SK-N-SH treated with all-trans-retinoic acid at 6 μM for 48 hours (cell line): ENCODE measurements around the gene SLC51B.
"Not testable (repeated sequence)": the region's sequence is repeated elsewhere in the genome, so short reads cannot be mapped to it uniquely, and the experiment has no call there.

Experiments
- ATAC-seq: fragments of 200-7000 bp; cut with Tn5 transposase; 3 replicates; pipeline ENCODE4 v1.9.1; 2020; ENCODE audit warnings: mild to moderate bottlenecking, moderate library complexity
- ARNTL ChIP-seq: fragments of 450-650 bp; formaldehyde crosslinking; IDR thresholded peaks from 2 replicates; pipeline ENCODE4 v1.5.0; 2020; ENCODE audit warnings: low read depth, mild to moderate bottlenecking, moderate library complexity, borderline replicate concordance
- BACH2 ChIP-seq: fragments of 250-450 bp; sonication (Bioruptor Pico); IDR thresholded peaks from 2 replicates; pipeline ENCODE4 v1.9.0; 2021; ENCODE audit warnings: mild to moderate bottlenecking, borderline replicate concordance
- CSDC2 ChIP-seq: fragments of 250-450 bp; sonication (Bioruptor Pico); IDR thresholded peaks from 2 replicates; pipeline ENCODE4 v1.5.0; 2020; ENCODE audit warnings: mild to moderate bottlenecking, moderate library complexity
- CSRNP3 ChIP-seq: fragments of 250-450 bp; sonication (Bioruptor Pico); IDR thresholded peaks from 2 replicates; pipeline ENCODE4 v1.5.1; 2021; ENCODE audit warnings: mild to moderate bottlenecking, moderate library complexity
- ESRRG ChIP-seq: fragments of 250-450 bp; sonication (Bioruptor Pico); IDR thresholded peaks from 2 replicates; pipeline ENCODE4 v1.6.1; 2021; ENCODE audit warnings: mild to moderate bottlenecking
- GLIS3 ChIP-seq: fragments of 250-450 bp; sonication (Bioruptor Pico); IDR thresholded peaks from 2 replicates; pipeline ENCODE4 v1.5.0; 2020; ENCODE audit warnings: mild to moderate bottlenecking, moderate library complexity
- ISL1 ChIP-seq: fragments of 250-450 bp; sonication (Bioruptor Pico); IDR thresholded peaks from 2 replicates; pipeline ENCODE4 v2.1.2; 2022; ENCODE audit warnings: mild to moderate bottlenecking, moderate library complexity
- OSR1 ChIP-seq: fragments of 250-450 bp; sonication (Bioruptor Pico); IDR thresholded peaks from 2 replicates; pipeline ENCODE4 v1.8.0; 2022; ENCODE audit warnings: moderate library complexity, mild to moderate bottlenecking, inconsistent platforms
- PPARA ChIP-seq: fragments of 250-450 bp; sonication (Bioruptor Pico); IDR thresholded peaks from 2 replicates; pipeline ENCODE4 v1.5.0; 2020; ENCODE audit warnings: mild to moderate bottlenecking, borderline replicate concordance
- RARB ChIP-seq: fragments of 250-450 bp; sonication (Bioruptor Pico); IDR thresholded peaks from 2 replicates; pipeline ENCODE4 v1.8.0; 2021; ENCODE audit warnings: mild to moderate bottlenecking, moderate library complexity
- TCF4 ChIP-seq: fragments of 250-450 bp; sonication (Bioruptor Pico); IDR thresholded peaks from 2 replicates; pipeline ENCODE4 v1.8.0; 2021; ENCODE audit warnings: mild to moderate bottlenecking, moderate library complexity, borderline replicate concordance
- TOX ChIP-seq: fragments of 250-450 bp; sonication (Bioruptor Pico); IDR thresholded peaks from 2 replicates; pipeline ENCODE4 v1.8.0; 2021; ENCODE audit warnings: mild to moderate bottlenecking, moderate library complexity, borderline replicate concordance
- ZFP3 ChIP-seq: fragments of 250-450 bp; sonication (Bioruptor Pico); IDR thresholded peaks from 2 replicates; pipeline ENCODE4 v1.5.0; 2020; ENCODE audit warnings: mild to moderate bottlenecking, moderate library complexity
- ZNF70 ChIP-seq: fragments of 450-650 bp; formaldehyde crosslinking; IDR thresholded peaks from 2 replicates; pipeline ENCODE4 v1.5.0; 2020; ENCODE audit warnings: mild to moderate bottlenecking, moderate library complexity
- ZNF8 ChIP-seq: fragments of 450-650 bp; formaldehyde crosslinking; IDR thresholded peaks from 2 replicates; pipeline ENCODE4 v1.5.0; 2020; ENCODE audit warnings: mild to moderate bottlenecking, moderate library complexity
- TF ChIP-seq, protein P1 (sequence below): fragments of 250-450 bp; sonication (Bioruptor Pico); IDR thresholded peaks from 2 replicates; pipeline ENCODE4 v1.8.0; 2020; ENCODE audit warnings: mild to moderate bottlenecking, moderate library complexity, borderline replicate concordance
- TF ChIP-seq, protein P2 (sequence below): fragments of 250-450 bp; sonication (Bioruptor Pico); IDR thresholded peaks from 2 replicates; pipeline ENCODE4 v1.5.1; 2020; ENCODE audit warnings: low read depth, mild to moderate bottlenecking, moderate library complexity

SLC51B gene

GRCh38 chr15:65089206-65089824 lies 44.1 kb downstream of the SLC51B start:
- ATAC-seq: no peak
- TF ChIP-seq CSRNP3 (CRISPR knock-in tag): no peak
- TF ChIP-seq RARB (CRISPR knock-in tag): no peak
- TF ChIP-seq PPARA (CRISPR knock-in tag): no peak
- TF ChIP-seq ZFP3 (CRISPR knock-in tag): no peak
- TF ChIP-seq, protein P1, sequence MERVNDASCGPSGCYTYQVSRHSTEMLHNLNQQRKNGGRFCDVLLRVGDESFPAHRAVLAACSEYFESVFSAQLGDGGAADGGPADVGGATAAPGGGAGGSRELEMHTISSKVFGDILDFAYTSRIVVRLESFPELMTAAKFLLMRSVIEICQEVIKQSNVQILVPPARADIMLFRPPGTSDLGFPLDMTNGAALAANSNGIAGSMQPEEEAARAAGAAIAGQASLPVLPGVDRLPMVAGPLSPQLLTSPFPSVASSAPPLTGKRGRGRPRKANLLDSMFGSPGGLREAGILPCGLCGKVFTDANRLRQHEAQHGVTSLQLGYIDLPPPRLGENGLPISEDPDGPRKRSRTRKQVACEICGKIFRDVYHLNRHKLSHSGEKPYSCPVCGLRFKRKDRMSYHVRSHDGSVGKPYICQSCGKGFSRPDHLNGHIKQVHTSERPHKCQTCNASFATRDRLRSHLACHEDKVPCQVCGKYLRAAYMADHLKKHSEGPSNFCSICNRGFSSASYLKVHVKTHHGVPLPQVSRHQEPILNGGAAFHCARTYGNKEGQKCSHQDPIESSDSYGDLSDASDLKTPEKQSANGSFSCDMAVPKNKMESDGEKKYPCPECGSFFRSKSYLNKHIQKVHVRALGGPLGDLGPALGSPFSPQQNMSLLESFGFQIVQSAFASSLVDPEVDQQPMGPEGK (CRISPR knock-in tag): no peak
- TF ChIP-seq, protein P2, sequence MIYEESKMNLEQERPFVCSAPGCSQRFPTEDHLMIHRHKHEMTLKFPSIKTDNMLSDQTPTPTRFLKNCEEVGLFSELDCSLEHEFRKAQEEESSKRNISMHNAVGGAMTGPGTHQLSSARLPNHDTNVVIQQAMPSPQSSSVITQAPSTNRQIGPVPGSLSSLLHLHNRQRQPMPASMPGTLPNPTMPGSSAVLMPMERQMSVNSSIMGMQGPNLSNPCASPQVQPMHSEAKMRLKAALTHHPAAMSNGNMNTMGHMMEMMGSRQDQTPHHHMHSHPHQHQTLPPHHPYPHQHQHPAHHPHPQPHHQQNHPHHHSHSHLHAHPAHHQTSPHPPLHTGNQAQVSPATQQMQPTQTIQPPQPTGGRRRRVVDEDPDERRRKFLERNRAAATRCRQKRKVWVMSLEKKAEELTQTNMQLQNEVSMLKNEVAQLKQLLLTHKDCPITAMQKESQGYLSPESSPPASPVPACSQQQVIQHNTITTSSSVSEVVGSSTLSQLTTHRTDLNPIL (CRISPR knock-in tag): no peak
- no peak for TF ChIP-seq ZNF70 (CRISPR knock-in tag)
- TF ChIP-seq CSDC2 (CRISPR knock-in tag): no peak
- TF ChIP-seq GLIS3 (CRISPR knock-in tag): no peak
- TF ChIP-seq OSR1 (CRISPR knock-in tag): no peak
- TF ChIP-seq ESRRG: no peak
- TF ChIP-seq ISL1 (CRISPR knock-in tag): no peak
- TF ChIP-seq ZNF8 (CRISPR knock-in tag): no peak
- TF ChIP-seq ARNTL (CRISPR knock-in tag): no peak

DNA sequence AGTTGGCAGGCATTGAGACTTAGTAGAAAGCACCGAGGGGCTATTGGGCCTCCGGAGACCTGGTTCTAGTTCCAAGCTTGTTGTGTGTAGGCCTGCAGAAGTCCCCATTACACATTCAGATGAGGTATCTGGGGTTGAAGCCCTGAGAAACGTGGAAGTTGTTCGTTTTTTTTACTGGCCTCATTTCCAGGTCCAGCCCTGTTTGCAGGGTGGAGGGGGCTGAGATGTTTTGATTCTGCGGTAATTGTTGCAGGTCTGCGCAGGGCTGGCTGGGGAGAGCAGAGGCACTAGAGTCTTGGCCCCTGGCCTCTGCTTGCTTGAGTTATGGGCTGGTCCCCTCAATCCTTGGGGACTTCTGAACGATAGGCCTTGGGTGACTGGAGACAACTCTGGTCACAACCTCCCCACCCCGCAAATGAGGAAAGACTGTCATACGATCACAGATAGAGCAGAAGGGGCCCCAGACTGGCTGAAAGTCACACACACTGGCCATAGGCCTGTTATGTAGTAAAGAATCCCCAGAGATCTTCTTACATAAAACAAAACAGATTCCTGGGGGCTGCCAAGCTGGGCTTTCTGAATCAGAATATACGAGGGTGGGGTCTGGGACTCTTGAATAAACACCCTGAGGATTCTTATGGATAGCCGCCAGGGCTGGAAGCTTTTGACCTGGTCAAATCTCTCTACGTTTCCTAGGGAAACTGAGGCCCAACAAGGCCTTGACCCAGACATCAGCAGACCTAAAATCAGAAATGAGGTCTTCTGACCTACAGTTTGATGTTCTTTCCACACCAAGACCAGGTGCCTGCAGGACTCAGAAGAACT lies 47.0 kb downstream of the SLC51B start:
- no peak for ATAC-seq
- no peak for TF ChIP-seq TOX (CRISPR knock-in tag)

GRCh38 chr15:65092911-65093792 lies 48.0 kb downstream of the SLC51B start:
- no peak for ATAC-seq
- TF ChIP-seq ZFP3 (CRISPR knock-in tag) (no peak), TCF4 (no peak), BACH2 (CRISPR knock-in tag) (no peak), RARB (CRISPR knock-in tag) (no peak), PPARA (CRISPR knock-in tag) (no peak), ZNF8 (CRISPR knock-in tag) (no peak)
- TF ChIP-seq, protein P2 (CRISPR knock-in tag): no peak

- not testable (repeated sequence) for ATAC-seq
Observed at GRCh38 chr15:65093793-65094170, 48.6 kb downstream of the SLC51B start.
